SK-N-SH treated with all-trans-retinoic acid at 6 μM for 48 hours (cell line): ENCODE results near the gene SYNE2.

Experiments used
- ARNTL ChIP-seq: fragments of 450-650 bp; formaldehyde crosslinking; IDR thresholded peaks from 2 replicates; pipeline ENCODE4 v1.5.0; 2020; ENCODE audit warnings: low read depth, mild to moderate bottlenecking, moderate library complexity, borderline replicate concordance
- CREB5 ChIP-seq: fragments of 250-450 bp; sonication (Bioruptor Pico); IDR thresholded peaks from 2 replicates; pipeline ENCODE4 v1.5.1; 2020; ENCODE audit warnings: low read depth, mild to moderate bottlenecking, moderate library complexity
- CSRNP3 ChIP-seq: fragments of 250-450 bp; sonication (Bioruptor Pico); IDR thresholded peaks from 2 replicates; pipeline ENCODE4 v1.5.1; 2021; ENCODE audit warnings: mild to moderate bottlenecking, moderate library complexity
- GLIS3 ChIP-seq: fragments of 250-450 bp; sonication (Bioruptor Pico); IDR thresholded peaks from 2 replicates; pipeline ENCODE4 v1.5.0; 2020; ENCODE audit warnings: mild to moderate bottlenecking, moderate library complexity
- PATZ1 ChIP-seq: fragments of 250-450 bp; sonication (Bioruptor Pico); IDR thresholded peaks from 2 replicates; pipeline ENCODE4 v1.8.0; 2020; ENCODE audit warnings: mild to moderate bottlenecking, moderate library complexity, borderline replicate concordance
- PPARA ChIP-seq: fragments of 250-450 bp; sonication (Bioruptor Pico); IDR thresholded peaks from 2 replicates; pipeline ENCODE4 v1.5.0; 2020; ENCODE audit warnings: mild to moderate bottlenecking, borderline replicate concordance
- RARB ChIP-seq: fragments of 250-450 bp; sonication (Bioruptor Pico); IDR thresholded peaks from 2 replicates; pipeline ENCODE4 v1.8.0; 2021; ENCODE audit warnings: mild to moderate bottlenecking, moderate library complexity
- ZC3H10 ChIP-seq: fragments of 250-450 bp; sonication (Bioruptor Pico); IDR thresholded peaks from 2 replicates; pipeline ENCODE4 v1.5.1; 2021; ENCODE audit warnings: mild to moderate bottlenecking, moderate library complexity
- ZNF565 ChIP-seq: fragments of 450-650 bp; formaldehyde crosslinking; conservative IDR thresholded peaks from 2 replicates; pipeline ENCODE4 v1.5.0; 2020; ENCODE audit warnings: low read depth, mild to moderate bottlenecking, moderate library complexity
- ZNF70 ChIP-seq: fragments of 450-650 bp; formaldehyde crosslinking; IDR thresholded peaks from 2 replicates; pipeline ENCODE4 v1.5.0; 2020; ENCODE audit warnings: mild to moderate bottlenecking, moderate library complexity

DNA sequence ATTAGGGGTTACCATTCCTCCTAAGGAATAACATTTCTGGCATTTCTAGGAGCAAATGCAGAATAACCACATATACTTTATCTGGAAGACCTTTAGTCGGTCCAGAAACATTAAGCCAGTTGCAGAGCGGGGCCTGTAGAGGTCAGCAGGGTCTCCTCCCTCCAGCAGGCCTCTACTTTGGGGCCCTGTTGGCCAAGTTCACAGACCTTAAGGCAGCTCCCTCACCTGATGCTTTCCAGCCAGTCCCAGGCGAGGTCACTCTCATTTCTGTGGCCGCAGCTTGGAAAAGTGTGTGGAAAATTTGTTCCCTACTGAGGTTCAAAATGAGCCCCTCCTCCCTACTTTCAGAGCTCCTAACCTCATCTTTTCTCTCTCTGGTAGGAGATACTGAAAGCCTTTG is 367.3 kb downstream of the SYNE2 start:
- no peak for TF ChIP-seq CSRNP3 (CRISPR knock-in tag)
- no peak for TF ChIP-seq ZNF565 (CRISPR knock-in tag)
- TF ChIP-seq CREB5 (CRISPR knock-in tag): no peak
- TF ChIP-seq ZC3H10 (CRISPR knock-in tag): no peak
- TF ChIP-seq PPARA (CRISPR knock-in tag): no peak
- TF ChIP-seq GLIS3: no peak
- TF ChIP-seq ZNF70: no peak
- TF ChIP-seq PATZ1 (CRISPR knock-in tag): no peak
- TF ChIP-seq ARNTL (CRISPR knock-in tag): no peak
- no peak for TF ChIP-seq RARB
